B cell (primary cell): ENCODE results near the gene ABLIM1.

Source experiments
- EZH2 ChIP-seq: IDR thresholded peaks from 2 replicates; pipeline ENCODE4 v1.6.1; 2012; ENCODE audit warnings: borderline replicate concordance, low read depth, mild to moderate bottlenecking, moderate library complexity, low read length; ENCODE audit not compliant: insufficient read depth, poor library complexity, severe bottlenecking
- TF ChIP-seq, protein P1 (sequence below): fragments of 200-600 bp; IDR thresholded peaks from one replicate; pipeline ENCODE4 v1.8.0; 2022; ENCODE audit warnings: antibody characterized with exemption, mild to moderate bottlenecking

DNA sequence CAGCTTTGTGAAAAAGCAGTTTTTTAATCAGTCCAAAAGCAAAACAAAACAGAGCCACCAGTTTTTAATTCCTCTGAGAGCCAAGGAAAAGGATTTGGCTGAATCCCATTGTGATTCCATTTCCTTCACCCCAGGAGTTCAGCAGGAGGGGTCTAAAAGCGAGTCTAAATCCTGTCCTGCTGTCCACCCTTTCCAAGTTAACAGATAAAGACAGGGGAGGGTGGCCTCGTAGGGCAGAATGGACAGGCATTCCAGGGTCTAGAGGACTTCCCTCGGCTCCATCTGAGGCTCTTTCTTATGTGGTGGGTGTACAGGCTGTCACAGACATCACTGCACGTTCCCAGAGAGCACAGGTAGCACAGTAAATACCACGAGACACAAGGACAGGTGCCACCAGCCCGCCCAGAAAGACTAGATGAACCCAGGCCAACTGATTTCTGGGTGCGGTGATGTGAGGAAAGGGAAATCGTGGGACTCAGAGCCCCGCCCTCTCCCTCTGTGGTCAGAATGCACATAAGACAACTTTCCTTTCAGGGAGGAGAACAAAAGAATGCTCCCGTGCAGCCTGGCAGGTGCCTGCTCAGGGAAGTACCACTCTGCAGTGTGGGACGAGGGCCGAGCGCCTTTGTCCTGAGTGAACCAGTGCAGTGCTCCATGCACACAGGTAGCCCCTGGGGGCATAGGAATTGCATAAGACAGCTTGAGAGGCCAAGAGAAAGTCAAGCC, 119.7 kb downstream of the ABLIM1 start:
- TF ChIP-seq, protein P1, sequence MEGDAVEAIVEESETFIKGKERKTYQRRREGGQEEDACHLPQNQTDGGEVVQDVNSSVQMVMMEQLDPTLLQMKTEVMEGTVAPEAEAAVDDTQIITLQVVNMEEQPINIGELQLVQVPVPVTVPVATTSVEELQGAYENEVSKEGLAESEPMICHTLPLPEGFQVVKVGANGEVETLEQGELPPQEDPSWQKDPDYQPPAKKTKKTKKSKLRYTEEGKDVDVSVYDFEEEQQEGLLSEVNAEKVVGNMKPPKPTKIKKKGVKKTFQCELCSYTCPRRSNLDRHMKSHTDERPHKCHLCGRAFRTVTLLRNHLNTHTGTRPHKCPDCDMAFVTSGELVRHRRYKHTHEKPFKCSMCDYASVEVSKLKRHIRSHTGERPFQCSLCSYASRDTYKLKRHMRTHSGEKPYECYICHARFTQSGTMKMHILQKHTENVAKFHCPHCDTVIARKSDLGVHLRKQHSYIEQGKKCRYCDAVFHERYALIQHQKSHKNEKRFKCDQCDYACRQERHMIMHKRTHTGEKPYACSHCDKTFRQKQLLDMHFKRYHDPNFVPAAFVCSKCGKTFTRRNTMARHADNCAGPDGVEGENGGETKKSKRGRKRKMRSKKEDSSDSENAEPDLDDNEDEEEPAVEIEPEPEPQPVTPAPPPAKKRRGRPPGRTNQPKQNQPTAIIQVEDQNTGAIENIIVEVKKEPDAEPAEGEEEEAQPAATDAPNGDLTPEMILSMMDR: no peak
- no peak for TF ChIP-seq EZH2
